ENCODE measurements around the gene ZNF35. TPM values are rescaled to one million over a fixed set of nuclear protein-coding genes. Genes with fewer than 3 reads are reported as not detected.

The ZNF35 gene
- total and polyA plus RNA-seq, 2 of the 13 experiments (the other 11 are each of a cell fraction or from before 2014, with no cell fraction given): 0.20 to 0.22 TPM

- no peak overlapping the region for H3K4me3 ChIP-seq (replicated peaks in 1 of 3; ENCODE audit: insufficient read depth in 1 of 3, low read depth in 2 of 3, low read length in 3 of 3)
Observed at GRCh38 chr3:44659015-44659414, 10.5 kb downstream of the ZNF35 start.

More at GRCh38 chr3:44659015-44659414, 10.5 kb downstream of the ZNF35 start:
- peak; percentile 3 for DNase-seq (ENCODE audit: low spot score)
- no peak for FAIRE-seq
- TF ChIP-seq, protein P1, sequence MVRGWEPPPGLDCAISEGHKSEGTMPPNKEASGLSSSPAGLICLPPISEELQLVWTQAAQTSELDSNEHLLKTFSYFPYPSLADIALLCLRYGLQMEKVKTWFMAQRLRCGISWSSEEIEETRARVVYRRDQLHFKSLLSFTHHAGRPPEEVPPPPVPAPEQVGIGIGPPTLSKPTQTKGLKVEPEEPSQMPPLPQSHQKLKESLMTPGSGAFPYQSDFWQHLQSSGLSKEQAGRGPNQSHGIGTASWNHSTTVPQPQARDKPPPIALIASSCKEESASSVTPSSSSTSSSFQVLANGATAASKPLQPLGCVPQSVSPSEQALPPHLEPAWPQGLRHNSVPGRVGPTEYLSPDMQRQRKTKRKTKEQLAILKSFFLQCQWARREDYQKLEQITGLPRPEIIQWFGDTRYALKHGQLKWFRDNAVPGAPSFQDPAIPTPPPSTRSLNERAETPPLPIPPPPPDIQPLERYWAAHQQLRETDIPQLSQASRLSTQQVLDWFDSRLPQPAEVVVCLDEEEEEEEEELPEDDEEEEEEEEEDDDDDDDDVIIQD (CRISPR knock-in tag; IDR thresholded peaks at IDR 0.05; ENCODE audit: low read depth): no peak
- TF ChIP-seq ZNF704 (CRISPR knock-in tag; IDR thresholded peaks at IDR 0.05; ENCODE audit: borderline replicate concordance): no peak
- TF ChIP-seq, protein P2, sequence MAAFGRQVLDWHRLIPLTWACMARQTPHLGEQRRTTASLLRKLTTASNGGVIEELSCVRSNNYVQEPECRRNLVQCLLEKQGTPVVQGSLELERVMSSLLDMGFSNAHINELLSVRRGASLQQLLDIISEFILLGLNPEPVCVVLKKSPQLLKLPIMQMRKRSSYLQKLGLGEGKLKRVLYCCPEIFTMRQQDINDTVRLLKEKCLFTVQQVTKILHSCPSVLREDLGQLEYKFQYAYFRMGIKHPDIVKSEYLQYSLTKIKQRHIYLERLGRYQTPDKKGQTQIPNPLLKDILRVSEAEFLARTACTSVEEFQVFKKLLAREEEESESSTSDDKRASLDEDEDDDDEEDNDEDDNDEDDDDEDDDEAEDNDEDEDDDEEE (CRISPR knock-in tag; IDR thresholded peaks at IDR 0.05): no peak
- no peak for TF ChIP-seq ISX (CRISPR knock-in tag; conservative IDR thresholded peaks at IDR 0.05)
- TF ChIP-seq, protein P3, sequence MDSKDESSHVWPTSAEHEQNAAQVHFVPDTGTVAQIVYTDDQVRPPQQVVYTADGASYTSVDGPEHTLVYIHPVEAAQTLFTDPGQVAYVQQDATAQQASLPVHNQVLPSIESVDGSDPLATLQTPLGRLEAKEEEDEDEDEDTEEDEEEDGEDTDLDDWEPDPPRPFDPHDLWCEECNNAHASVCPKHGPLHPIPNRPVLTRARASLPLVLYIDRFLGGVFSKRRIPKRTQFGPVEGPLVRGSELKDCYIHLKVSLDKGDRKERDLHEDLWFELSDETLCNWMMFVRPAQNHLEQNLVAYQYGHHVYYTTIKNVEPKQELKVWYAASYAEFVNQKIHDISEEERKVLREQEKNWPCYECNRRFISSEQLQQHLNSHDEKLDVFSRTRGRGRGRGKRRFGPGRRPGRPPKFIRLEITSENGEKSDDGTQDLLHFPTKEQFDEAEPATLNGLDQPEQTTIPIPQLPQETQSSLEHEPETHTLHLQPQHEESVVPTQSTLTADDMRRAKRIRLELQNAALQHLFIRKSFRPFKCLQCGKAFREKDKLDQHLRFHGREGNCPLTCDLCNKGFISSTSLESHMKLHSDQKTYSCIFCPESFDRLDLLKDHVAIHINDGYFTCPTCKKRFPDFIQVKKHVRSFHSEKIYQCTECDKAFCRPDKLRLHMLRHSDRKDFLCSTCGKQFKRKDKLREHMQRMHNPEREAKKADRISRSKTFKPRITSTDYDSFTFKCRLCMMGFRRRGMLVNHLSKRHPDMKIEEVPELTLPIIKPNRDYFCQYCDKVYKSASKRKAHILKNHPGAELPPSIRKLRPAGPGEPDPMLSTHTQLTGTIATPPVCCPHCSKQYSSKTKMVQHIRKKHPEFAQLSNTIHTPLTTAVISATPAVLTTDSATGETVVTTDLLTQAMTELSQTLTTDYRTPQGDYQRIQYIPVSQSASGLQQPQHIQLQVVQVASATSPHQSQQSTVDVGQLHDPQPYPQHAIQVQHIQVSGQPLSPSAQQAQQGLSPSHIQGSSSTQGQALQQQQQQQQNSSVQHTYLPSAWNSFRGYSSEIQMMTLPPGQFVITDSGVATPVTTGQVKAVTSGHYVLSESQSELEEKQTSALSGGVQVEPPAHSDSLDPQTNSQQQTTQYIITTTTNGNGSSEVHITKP (CRISPR knock-in tag; IDR thresholded peaks at IDR 0.05; ENCODE audit: low read depth): no peak
- no peak overlapping the region for H3K9ac ChIP-seq (ENCODE audit: insufficient read depth, low read depth, low read length)
- H4K20me1 ChIP-seq (ENCODE audit: insufficient read depth, low read length): no peaks in the 10 kb centered on the region
- H3K9me3 ChIP-seq (ENCODE audit: low read length): no peaks in the 10 kb centered on the region
- CTCF ChIA-PET (ENCODE audit: low intra/inter-chr PET ratio, low total read pairs): no interaction called here
- no TSS peak for BruUV-seq (replicated peaks)
- H3K27ac ChIP-seq (ENCODE audit: extremely low read length, insufficient read depth, low read length): no peak overlapping the region
- H3K4me1 ChIP-seq (ENCODE audit: insufficient read depth, low read length): no peaks in the 10 kb centered on the region
- intact Hi-C loops (cut with micrococcal nuclease; ENCODE audit: unreplicated experiment) (no loop called here), in situ Hi-C loops (cut with HindIII; ENCODE audit: extremely low pct_ligation_motif_present, low pct_unique_long_range_greater_than_20kb) (no loop called here)
- H3K4me2 ChIP-seq (ENCODE audit: low read depth, low read length): no peak overlapping the region
- ATAC-seq: no peak
- 42% methylated on average over 7 of the region's 7 CpGs for WGBS (ENCODE audit: low lambda C conversion rate)
- no peaks in the 10 kb centered on the region; a peak in 1 of 5 replicates for H3K27me3 ChIP-seq (ENCODE audit: control insufficient read depth in 1 of 2, insufficient read depth in 2 of 2, low read length in 2 of 2)
- H3K36me3 ChIP-seq (replicated peaks in 1 of 2; ENCODE audit: control insufficient read depth in 1 of 2, insufficient read depth in 2 of 2, low read length in 2 of 2): no peaks in the 10 kb centered on the region
- H2AFZ ChIP-seq (ENCODE audit: low read length): no peak overlapping the region
- POLR2A ChIA-PET: no interaction called here
- H3K79me2 ChIP-seq (ENCODE audit: insufficient read depth, low read length): no peaks in the 10 kb centered on the region
